Lower leg skin (tissue), 3 donors: Measurements from ENCODE around the gene CFAP54.

Experiments
- POLR2A ChIP-seq, 2 donors: fragments of 450-650 bp; IDR thresholded peaks; one replicate each; pipeline ENCODE4 v1.6.1; 2016 to 2017; ENCODE audit warnings: antibody characterized with exemption in 2 of 2, mild to moderate bottlenecking in 1 of 2, moderate library complexity in 1 of 2
- TF ChIP-seq, protein P1 (sequence below), 3 donors: fragments of 450-650 bp; IDR thresholded peaks; one replicate each; pipeline ENCODE4 v1.5.1; 2016; ENCODE audit warnings: antibody characterized with exemption in 3 of 3, mild to moderate bottlenecking in 3 of 3, moderate library complexity in 2 of 3

DNA sequence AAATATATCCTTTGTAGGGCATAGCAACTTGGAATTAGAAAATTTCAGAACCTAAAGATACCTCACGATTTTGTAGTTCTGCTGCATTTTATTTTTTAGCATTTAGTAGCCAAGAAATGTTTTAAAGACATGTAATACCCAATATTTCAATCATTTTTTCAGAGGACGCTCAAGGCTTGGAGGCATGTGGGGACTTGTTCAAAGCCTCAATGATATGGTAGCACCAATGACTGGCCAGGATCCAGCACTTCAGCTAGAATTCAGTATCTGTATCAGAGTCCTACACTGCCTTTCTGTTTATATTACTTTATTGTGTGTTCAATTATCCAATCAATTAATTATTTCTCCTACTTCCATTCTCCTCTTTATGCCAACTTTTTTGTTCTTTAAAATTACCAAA, 262.8 kb downstream of the CFAP54 start:
- TF ChIP-seq, protein P1, sequence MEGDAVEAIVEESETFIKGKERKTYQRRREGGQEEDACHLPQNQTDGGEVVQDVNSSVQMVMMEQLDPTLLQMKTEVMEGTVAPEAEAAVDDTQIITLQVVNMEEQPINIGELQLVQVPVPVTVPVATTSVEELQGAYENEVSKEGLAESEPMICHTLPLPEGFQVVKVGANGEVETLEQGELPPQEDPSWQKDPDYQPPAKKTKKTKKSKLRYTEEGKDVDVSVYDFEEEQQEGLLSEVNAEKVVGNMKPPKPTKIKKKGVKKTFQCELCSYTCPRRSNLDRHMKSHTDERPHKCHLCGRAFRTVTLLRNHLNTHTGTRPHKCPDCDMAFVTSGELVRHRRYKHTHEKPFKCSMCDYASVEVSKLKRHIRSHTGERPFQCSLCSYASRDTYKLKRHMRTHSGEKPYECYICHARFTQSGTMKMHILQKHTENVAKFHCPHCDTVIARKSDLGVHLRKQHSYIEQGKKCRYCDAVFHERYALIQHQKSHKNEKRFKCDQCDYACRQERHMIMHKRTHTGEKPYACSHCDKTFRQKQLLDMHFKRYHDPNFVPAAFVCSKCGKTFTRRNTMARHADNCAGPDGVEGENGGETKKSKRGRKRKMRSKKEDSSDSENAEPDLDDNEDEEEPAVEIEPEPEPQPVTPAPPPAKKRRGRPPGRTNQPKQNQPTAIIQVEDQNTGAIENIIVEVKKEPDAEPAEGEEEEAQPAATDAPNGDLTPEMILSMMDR (IDR thresholded peaks at IDR 0.05), result no peak
- TF ChIP-seq POLR2A (IDR thresholded peaks at IDR 0.05), result no peak
